GM23248 (cell line): ENCODE measurements around the gene MRM2. TPM values are rescaled to one million over a fixed set of nuclear protein-coding genes. Genes with fewer than 3 reads are reported as not detected.

Experiments used
- DNase-seq: peaks from one replicate; pipeline ENCODE4 v3.0.0-alpha.2; 2015
- H2AFZ ChIP-seq: fragments of 200-600 bp; sonication (generic); 2 replicates; pipeline ENCODE4 v1.6.1; 2016; ENCODE audit warnings: antibody characterized with exemption
- H3F3A ChIP-seq: fragments of 200-600 bp; sonication (generic); 2 replicates; pipeline ENCODE4 v1.6.1; 2016; ENCODE audit warnings: mild to moderate bottlenecking, antibody characterized with exemption, mixed run types; ENCODE audit not compliant: insufficient read depth
- H3K27ac ChIP-seq: fragments of 200-600 bp; sonication (generic); 2 replicates; pipeline ENCODE4 v1.5.1; 2016; ENCODE audit warnings: mild to moderate bottlenecking
- H3K27me3 ChIP-seq: fragments of 200-600 bp; sonication (generic); replicated peaks from 2 replicates; pipeline ENCODE4 v1.6.1; 2016; ENCODE audit warnings: mild to moderate bottlenecking; ENCODE audit not compliant: insufficient read depth
- H3K36me3 ChIP-seq: fragments of 200-600 bp; sonication (generic); 2 replicates; pipeline ENCODE4 v1.6.1; 2016; ENCODE audit warnings: low read depth, mild to moderate bottlenecking
- H3K4me1 ChIP-seq: fragments of 200-600 bp; sonication (generic); 2 replicates; pipeline ENCODE4 v1.6.1; 2016; ENCODE audit warnings: mild to moderate bottlenecking; ENCODE audit not compliant: insufficient read depth
- H3K4me2 ChIP-seq: fragments of 200-600 bp; sonication (generic); one replicate; pipeline ENCODE4 v1.6.1; 2016; ENCODE audit warnings: mild to moderate bottlenecking; ENCODE audit not compliant: unreplicated experiment
- H3K4me3 ChIP-seq: fragments of 200-600 bp; sonication (generic); 2 replicates; pipeline ENCODE4 v1.5.1; 2016; ENCODE audit warnings: mild to moderate bottlenecking
- H3K79me2 ChIP-seq: fragments of 200-600 bp; sonication (generic); 2 replicates; pipeline ENCODE4 v1.6.1; 2016; ENCODE audit warnings: mild to moderate bottlenecking; ENCODE audit not compliant: insufficient read depth
- H3K9ac ChIP-seq: fragments of 200-600 bp; sonication (generic); 2 replicates; pipeline ENCODE4 v1.6.1; 2016; ENCODE audit warnings: mild to moderate bottlenecking
- H3K9me2 ChIP-seq: fragments of 200-600 bp; sonication (generic); 2 replicates; pipeline ENCODE4 v1.6.1; 2016; ENCODE audit warnings: mixed run types, mild to moderate bottlenecking, moderate library complexity; ENCODE audit not compliant: insufficient read depth
- H3K9me3 ChIP-seq: fragments of 200-600 bp; sonication (generic); one replicate; pipeline ENCODE4 v1.6.1; 2017; ENCODE audit warnings: low read depth
- H4K20me1 ChIP-seq: fragments of 200-600 bp; sonication (generic); 2 replicates; pipeline ENCODE4 v1.6.0; 2016; ENCODE audit not compliant: insufficient read depth
- EZH2 ChIP-seq: fragments of 200-600 bp; sonication (generic); IDR thresholded peaks from 2 replicates; pipeline ENCODE4 v1.6.1; 2018; ENCODE audit warnings: antibody characterized with exemption, mild to moderate bottlenecking; ENCODE audit not compliant: insufficient read depth, poor library complexity, severe bottlenecking
- EZH2phosphoT487 ChIP-seq: fragments of 200-600 bp; sonication (generic); IDR thresholded peaks from 2 replicates; pipeline ENCODE4 v1.6.1; 2018; ENCODE audit warnings: antibody characterized with exemption, moderate library complexity, mild to moderate bottlenecking, low read depth; ENCODE audit not compliant: insufficient read depth
- WGBS, 2 experiments: methylation state at CpG; one replicate each; pipeline ENCODE4 v1.1.6; 2015 to 2017; ENCODE audit warnings: low lambda C conversion rate in 2 of 2, low coverage in 1 of 2; ENCODE audit errors: missing lambda C conversion rate in 2 of 2; 5-methylcytosine and 5-hydroxymethylcytosine counted together
- in situ Hi-C: fragments of 300-500 bp; cut with MboI; formaldehyde crosslinking; loops from 2 replicates; pipeline ENCODE4 v1.15.0; 2020
- polyA plus RNA-seq: library from polyadenylated mRNA; unstranded; fragments of >200 nt; fragmentation: Nextera tagmentation; extraction: Ambion mirVana; gene quantifications from 2 replicates; pipeline ENCODE4 v1.2.1, GENCODE V29; 2016
- total RNA-seq: library from RNA; depleted of rRNA; stranded (reverse); fragments of >200 nt; shearing (Covaris generic); gene quantifications from 2 replicates; pipeline ENCODE4 v1.2.3, GENCODE V29; 2014

MRM2 gene
- total and polyA plus RNA-seq, 2 experiments from 2014 or later: 20.8 to 42.2 TPM

DNA sequence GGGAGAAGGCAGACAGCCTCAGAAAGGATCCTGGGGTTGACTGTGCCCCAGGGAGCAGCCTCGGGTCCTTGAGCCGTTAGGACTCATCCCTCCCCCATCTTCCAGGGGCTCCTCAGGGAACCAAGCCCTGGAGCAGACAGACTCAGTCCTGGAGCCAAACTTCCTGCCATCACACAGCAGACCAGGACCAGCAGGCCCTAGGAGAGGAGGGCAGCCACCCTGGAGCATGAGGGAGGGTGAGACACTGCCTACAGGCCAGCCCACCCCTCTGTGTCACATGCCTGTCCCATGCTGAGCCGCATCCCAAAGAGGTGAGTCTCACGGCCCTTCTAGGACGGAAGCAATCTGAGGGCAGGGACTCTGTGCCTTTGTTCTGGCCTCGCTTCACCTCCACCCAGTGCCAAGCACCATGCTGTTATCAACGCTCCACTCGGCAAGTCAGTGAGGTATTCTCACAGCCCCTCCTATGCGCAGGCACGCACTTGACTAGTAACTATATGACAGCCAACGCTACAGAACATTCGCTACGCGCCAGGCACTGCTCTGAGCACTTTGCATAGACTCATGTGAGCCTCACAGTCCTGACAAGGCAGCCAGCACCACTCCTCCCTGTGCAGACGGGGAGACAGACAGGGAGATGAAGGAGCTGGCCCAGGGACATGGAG is 28.3 kb downstream of the MRM2 start:
- H3K9ac ChIP-seq: no peak overlapping the region
- H3K79me2 ChIP-seq: no peaks in the 10 kb centered on the region
- H3K27me3 ChIP-seq: no peaks in the 10 kb centered on the region
- H3K4me1 ChIP-seq: no peaks in the 10 kb centered on the region
- H3K9me3 ChIP-seq: no peaks in the 10 kb centered on the region
- H4K20me1 ChIP-seq: no peaks in the 10 kb centered on the region
- H2AFZ ChIP-seq: no peak overlapping the region
- no peak overlapping the region for H3K4me3 ChIP-seq
- no peaks in the 10 kb centered on the region for H3K9me2 ChIP-seq
- TF ChIP-seq EZH2 (no peak), EZH2phosphoT487 (no peak)
- H3K4me2 ChIP-seq: no peak overlapping the region
- no peak overlapping the region for H3K27ac ChIP-seq
- no peaks in the 10 kb centered on the region for H3F3A ChIP-seq
- DNase-seq: no peak
- in situ Hi-C loops: loop anchor here (10.0 kb wide), 1 partner anchor 629 kb away; no protein-coding TSS in a partner anchor
- 84 to 88% methylated on average over 15 of the region's 15 CpGs for WGBS, 2 experiments
- H3K36me3 ChIP-seq: no peaks in the 10 kb centered on the region; the same call in 1 of the 2 replicates

DNA sequence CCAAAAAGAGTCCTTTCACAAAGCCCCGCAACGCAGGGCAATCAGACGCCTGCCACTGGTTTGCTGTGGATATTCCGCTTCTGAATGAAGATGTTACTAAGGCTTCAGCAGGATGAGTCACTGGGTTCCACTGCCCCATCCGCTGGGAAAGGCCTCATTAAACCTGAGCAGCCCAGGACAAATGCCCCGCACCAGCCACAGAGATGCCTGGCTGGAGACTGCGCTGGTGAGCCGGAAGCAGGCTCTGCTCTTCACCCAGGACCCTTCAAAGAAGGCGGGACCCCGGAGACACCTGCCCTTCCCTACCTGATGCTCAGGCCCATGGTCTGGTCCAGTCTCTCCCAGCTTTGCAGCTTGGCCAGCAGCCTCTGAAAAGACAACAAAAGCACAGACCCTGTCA is 29.1 kb downstream of the MRM2 start:
- no peak overlapping the region for H2AFZ ChIP-seq

DNA sequence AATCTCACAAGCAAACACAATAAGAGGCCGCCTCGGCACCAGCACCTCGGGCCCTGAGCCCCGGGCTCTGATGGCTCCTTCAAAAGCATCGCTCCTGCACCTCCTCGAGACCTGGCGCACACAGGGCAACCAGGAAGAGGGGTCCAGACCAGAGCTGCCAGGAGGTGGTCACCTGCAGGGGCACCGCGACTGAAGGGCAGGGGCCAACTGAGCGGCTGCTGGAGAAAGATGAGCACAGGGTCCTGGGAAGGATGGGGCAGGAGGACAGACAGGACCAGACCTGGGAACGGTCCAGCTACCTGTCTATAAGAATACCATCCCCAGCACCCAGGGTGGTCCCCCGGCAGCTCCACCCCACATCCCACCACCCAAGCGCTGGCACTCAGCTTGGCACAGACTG is 30.1 kb downstream of the MRM2 start:
- H3K9me2 ChIP-seq: no peaks in the 10 kb centered on the region
- 91 to 93% methylated on average over 13 of the region's 13 CpGs for WGBS, 2 experiments
- H3K4me1 ChIP-seq: no peaks in the 10 kb centered on the region
- no peak for DNase-seq
- H3K27ac ChIP-seq: no peak overlapping the region
- no peak overlapping the region for H2AFZ ChIP-seq
- H3F3A ChIP-seq: no peaks in the 10 kb centered on the region
- no peaks in the 10 kb centered on the region for H3K9me3 ChIP-seq
- no peak for TF ChIP-seq EZH2phosphoT487
- no peak for TF ChIP-seq EZH2
- no peak overlapping the region for H3K9ac ChIP-seq
- H3K4me3 ChIP-seq: no peak overlapping the region
- H4K20me1 ChIP-seq: no peaks in the 10 kb centered on the region
- H3K4me2 ChIP-seq: no peak overlapping the region
- no peaks in the 10 kb centered on the region for H3K36me3 ChIP-seq
- H3K27me3 ChIP-seq: no peaks in the 10 kb centered on the region
- H3K79me2 ChIP-seq: no peaks in the 10 kb centered on the region
- in situ Hi-C loops: loop anchor here (10.0 kb wide), 1 partner anchor 627 kb away; no protein-coding TSS in a partner anchor

More for the DNA sequence above, 29.1 kb downstream of the MRM2 start:
- Histone ChIP-seq H3K4me1 (no peaks in the 10 kb centered on the region), H4K20me1 (no peaks in the 10 kb centered on the region), H3K9me3 (no peaks in the 10 kb centered on the region), H3K4me2 (no peak overlapping the region), H3K79me2 (no peaks in the 10 kb centered on the region), H3K36me3 (no peaks in the 10 kb centered on the region; the same call in 1 of the 2 replicates), H3K4me3 (no peak overlapping the region), H3K9ac (no peak overlapping the region), H3F3A (no peaks in the 10 kb centered on the region), H3K27ac (no peak overlapping the region), H3K9me2 (no peaks in the 10 kb centered on the region), H3K27me3 (no peaks in the 10 kb centered on the region)
- DNase-seq: peak; percentile 23
- TF ChIP-seq EZH2phosphoT487 (no peak), EZH2 (no peak)
- in situ Hi-C loops: loop anchor here (10.0 kb wide), 1 partner anchor 628 kb away; no protein-coding TSS in a partner anchor
- 97 to 100% methylated on average over 9 to 10 of the region's 10 CpGs for WGBS, 2 experiments

DNA sequence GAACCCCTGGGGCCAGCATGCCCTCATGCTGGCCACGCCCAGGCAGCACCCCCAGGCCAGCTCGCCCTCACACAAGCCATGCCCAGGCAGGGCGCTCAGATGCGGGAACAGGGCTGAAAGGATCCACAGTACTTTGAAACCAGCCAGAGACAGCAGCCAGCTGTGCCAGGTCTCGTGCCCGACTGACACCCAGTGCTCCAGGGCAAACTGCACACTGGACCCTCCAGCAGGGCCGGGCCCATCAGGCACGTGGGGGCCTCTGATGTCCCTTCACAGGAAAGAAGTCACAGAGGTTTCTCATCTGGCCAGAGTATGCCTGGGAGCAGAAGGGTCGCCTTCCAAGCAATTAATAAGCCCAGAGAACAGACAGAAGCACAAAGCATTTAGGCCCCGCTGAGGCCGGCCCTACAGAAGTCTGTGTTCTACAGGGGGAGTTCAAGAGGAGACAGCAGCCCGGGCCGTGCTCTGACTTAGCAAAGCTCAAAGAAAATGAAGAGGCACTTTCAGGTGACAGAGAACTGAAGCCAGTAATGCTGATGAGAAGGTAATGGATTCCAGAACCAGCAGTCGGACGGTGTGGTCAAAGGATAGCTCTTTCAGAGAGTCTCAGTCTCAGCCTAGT is 30.6 kb downstream of the MRM2 start:
- no peak overlapping the region for H3K4me3 ChIP-seq
- H3K4me2 ChIP-seq: no peak overlapping the region
- no peak overlapping the region for H3K27ac ChIP-seq
- H3K9ac ChIP-seq: no peak overlapping the region
- TF ChIP-seq EZH2 (no peak), EZH2phosphoT487 (no peak)
- no peaks in the 10 kb centered on the region for H3K36me3 ChIP-seq
- H4K20me1 ChIP-seq: no peaks in the 10 kb centered on the region
- no peaks in the 10 kb centered on the region for H3F3A ChIP-seq
- DNase-seq: no peak
- WGBS, 2 experiments: 85 to 86% methylated on average over 15 of the region's 15 CpGs
- H3K79me2 ChIP-seq: no peaks in the 10 kb centered on the region
- no peak overlapping the region for H2AFZ ChIP-seq
- H3K9me3 ChIP-seq: no peaks in the 10 kb centered on the region
- H3K4me1 ChIP-seq: no peaks in the 10 kb centered on the region
- H3K9me2 ChIP-seq: no peaks in the 10 kb centered on the region
- in situ Hi-C loops: loop anchor here (10.0 kb wide), 1 partner anchor 627 kb away; no protein-coding TSS in a partner anchor
- no peaks in the 10 kb centered on the region for H3K27me3 ChIP-seq
